ENCODE data around the gene ARHGEF18. TPM values are rescaled to one million over a fixed set of nuclear protein-coding genes. Genes with fewer than 3 reads are reported as not detected.
A peak's percentile ranks its signal among the peaks of the same experiment; 100 is the strongest.
"Not testable (repeated sequence)": the region's sequence is repeated elsewhere in the genome, so short reads cannot be mapped to it uniquely, and the experiment has no call there.

The ARHGEF18 gene
- total RNA-seq, 1 donor from 2014 or later = 42.6 TPM

DNA sequence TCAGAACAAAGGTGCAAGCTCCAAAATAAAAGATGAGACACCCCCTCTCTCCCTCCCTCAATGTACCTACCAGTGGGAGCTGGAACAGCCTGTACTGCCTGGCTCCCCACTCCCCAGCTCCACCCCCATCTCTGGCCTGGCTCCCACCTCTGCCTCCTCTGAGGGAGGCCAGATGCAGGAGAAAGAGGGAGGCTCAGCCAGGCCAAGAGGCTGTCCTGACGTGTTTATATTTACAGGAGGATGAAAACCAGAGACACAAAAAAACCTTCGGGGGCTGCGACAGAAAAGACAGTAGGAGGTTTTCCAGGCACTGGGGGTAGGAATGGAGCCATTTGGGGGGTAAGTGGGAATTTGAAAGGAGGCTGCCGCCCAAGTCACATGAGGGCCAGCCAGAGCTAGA is 19.7 kb downstream of the ARHGEF18 start:
- Mint-ChIP-seq H3K4me3 (ENCODE audit: unreplicated experiment) (no peak overlapping the region), H3K9me3 (ENCODE audit: unreplicated experiment) (no peaks in the 10 kb centered on the region), H3K36me3 (ENCODE audit: unreplicated experiment) (no peaks in the 10 kb centered on the region), H3K27me3 (ENCODE audit: unreplicated experiment) (peaks cover 20% of the 10 kb centered on the region), H3K4me1 (ENCODE audit: unreplicated experiment) (peaks cover 9% of the 10 kb centered on the region), H3K27ac (ENCODE audit: unreplicated experiment) (peak overlapping the region; percentile 33)
- no peak for TF ChIP-seq CTCF (IDR thresholded peaks at IDR 0.05)
- DNase-seq (ENCODE audit: extremely low spot score, unreplicated experiment) = no peak

GRCh38 chr19:7368866-7369265 is 20.1 kb downstream of the ARHGEF18 start:
- not testable (repeated sequence) for H3K36me3 Mint-ChIP-seq (ENCODE audit: unreplicated experiment); DNase-seq (ENCODE audit: extremely low spot score, unreplicated experiment); H3K4me1 Mint-ChIP-seq (ENCODE audit: unreplicated experiment); H3K9me3 Mint-ChIP-seq (ENCODE audit: unreplicated experiment); H3K4me3 Mint-ChIP-seq (ENCODE audit: unreplicated experiment)
- Mint-ChIP-seq H3K27ac (ENCODE audit: unreplicated experiment) (peak overlapping the region; percentile 33), H3K27me3 (ENCODE audit: unreplicated experiment) (peaks cover 16% of the 10 kb centered on the region)

DNA sequence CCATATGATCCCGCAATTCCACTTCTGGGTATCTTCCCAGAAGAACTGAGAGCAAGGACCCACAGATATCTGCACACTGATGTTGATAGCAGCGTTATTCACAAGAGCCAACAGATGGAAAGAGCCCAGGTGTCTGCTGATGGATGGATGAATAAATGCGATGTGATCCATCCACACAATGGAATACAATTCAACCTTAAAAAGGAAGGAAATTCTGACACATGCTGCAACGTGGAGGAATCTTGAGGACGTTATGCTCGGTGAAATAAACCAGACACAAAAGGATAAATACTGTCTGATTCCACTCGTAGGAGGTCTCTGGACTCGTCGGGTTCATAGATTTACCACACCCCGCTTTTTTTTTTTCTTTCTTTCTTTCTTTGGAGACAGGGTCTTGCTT is 21.8 kb downstream of the ARHGEF18 start:
- H3K4me3 Mint-ChIP-seq (ENCODE audit: unreplicated experiment) = no peak overlapping the region
- peaks cover 9% of the 10 kb centered on the region for H3K4me1 Mint-ChIP-seq (ENCODE audit: unreplicated experiment)
- no peak for TF ChIP-seq CTCF (IDR thresholded peaks at IDR 0.05)
- no peaks in the 10 kb centered on the region for H3K9me3 Mint-ChIP-seq (ENCODE audit: unreplicated experiment)
- H3K36me3 Mint-ChIP-seq (ENCODE audit: unreplicated experiment) = no peaks in the 10 kb centered on the region
- no peak for DNase-seq (ENCODE audit: extremely low spot score, unreplicated experiment)
- H3K27me3 Mint-ChIP-seq (ENCODE audit: unreplicated experiment) = peaks cover 6% of the 10 kb centered on the region
- no peak overlapping the region for H3K27ac Mint-ChIP-seq (ENCODE audit: unreplicated experiment)

DNA sequence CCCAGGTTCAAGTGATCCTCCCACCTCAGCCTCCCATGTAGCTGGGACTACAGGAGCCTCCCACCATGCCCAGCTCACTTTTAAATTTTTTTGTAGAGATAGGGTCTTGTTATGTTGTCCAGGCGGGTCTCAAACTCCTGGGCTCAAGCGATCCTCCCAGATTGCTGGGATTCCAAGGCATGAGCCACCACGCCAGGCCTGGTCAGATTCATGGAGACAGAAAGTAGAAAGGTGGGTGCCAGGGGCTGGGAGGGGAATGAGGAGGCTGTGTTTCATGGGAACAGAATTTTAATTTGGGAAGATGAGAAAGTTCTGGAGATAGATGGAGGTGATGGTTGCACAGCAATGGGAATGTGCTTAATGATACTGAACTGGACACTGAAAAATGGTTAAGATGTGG is 22.3 kb downstream of the ARHGEF18 start:
- no peaks in the 10 kb centered on the region for H3K36me3 Mint-ChIP-seq (ENCODE audit: unreplicated experiment)
- H3K27me3 Mint-ChIP-seq (ENCODE audit: unreplicated experiment) = peaks cover 3% of the 10 kb centered on the region
- H3K27ac Mint-ChIP-seq (ENCODE audit: unreplicated experiment) = no peak overlapping the region
- H3K4me3 Mint-ChIP-seq (ENCODE audit: unreplicated experiment) = no peak overlapping the region
- no peak for TF ChIP-seq CTCF (IDR thresholded peaks at IDR 0.05)
- H3K9me3 Mint-ChIP-seq (ENCODE audit: unreplicated experiment) = no peaks in the 10 kb centered on the region
- no peak for DNase-seq (ENCODE audit: extremely low spot score, unreplicated experiment)
- peaks cover 9% of the 10 kb centered on the region for H3K4me1 Mint-ChIP-seq (ENCODE audit: unreplicated experiment)

DNA sequence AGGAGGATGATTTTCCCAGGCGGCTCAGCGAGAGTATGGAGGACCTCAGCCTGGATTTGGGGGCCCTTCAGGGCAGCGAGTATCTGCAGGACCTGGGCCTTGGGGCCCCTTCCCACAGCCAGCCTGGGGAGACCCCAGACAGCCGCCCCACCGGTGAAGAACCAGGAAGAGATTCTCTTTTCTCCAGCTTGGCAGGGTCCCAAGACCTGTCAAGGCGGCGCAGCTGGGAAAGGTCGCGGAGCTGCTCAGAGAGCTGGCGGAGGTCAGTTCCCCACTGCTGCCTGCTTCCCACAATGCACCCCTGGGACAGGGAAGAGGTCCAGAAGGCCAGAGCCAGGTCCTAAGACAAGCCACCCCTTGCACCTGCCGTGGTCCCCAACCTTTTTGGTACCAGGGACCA is 24.1 kb downstream of the ARHGEF18 start:
- Mint-ChIP-seq H3K36me3 (ENCODE audit: unreplicated experiment) (no peaks in the 10 kb centered on the region), H3K9me3 (ENCODE audit: unreplicated experiment) (no peaks in the 10 kb centered on the region)

More for the DNA sequence above, 24.1 kb downstream of the ARHGEF18 start:
- no peak for DNase-seq (ENCODE audit: extremely low spot score, unreplicated experiment)
- H3K27ac Mint-ChIP-seq (ENCODE audit: unreplicated experiment) = no peak overlapping the region
- H3K27me3 Mint-ChIP-seq (ENCODE audit: unreplicated experiment) = no peaks in the 10 kb centered on the region
- no peak for TF ChIP-seq CTCF (IDR thresholded peaks at IDR 0.05)
- H3K4me1 Mint-ChIP-seq (ENCODE audit: unreplicated experiment) = peaks cover 9% of the 10 kb centered on the region
- no peak overlapping the region for H3K4me3 Mint-ChIP-seq (ENCODE audit: unreplicated experiment)

Data from osteocyte (in vitro differentiated cells).